Gastroesophageal sphincter (tissue), 3 donors: Measurements from ENCODE around the gene SFI1.

ENCODE experiments used
- POLR2AphosphoS5 ChIP-seq: sonication (generic); formaldehyde crosslinking; IDR thresholded peaks from one replicate; pipeline ENCODE4 v1.6.1; 2017; ENCODE audit warnings: antibody characterized with exemption
- TF ChIP-seq, protein P1 (sequence below), 4 experiments: fragments of 200-600 bp in 2 of 4; fragments of 450-650 bp in 2 of 4; sonication (generic) in 1 of 4; IDR thresholded peaks; one replicate each; pipeline ENCODE4 v1.5.1; 2017 to 2019; ENCODE audit warnings: antibody characterized with exemption in 4 of 4, mild to moderate bottlenecking in 2 of 4, moderate library complexity in 2 of 4

DNA sequence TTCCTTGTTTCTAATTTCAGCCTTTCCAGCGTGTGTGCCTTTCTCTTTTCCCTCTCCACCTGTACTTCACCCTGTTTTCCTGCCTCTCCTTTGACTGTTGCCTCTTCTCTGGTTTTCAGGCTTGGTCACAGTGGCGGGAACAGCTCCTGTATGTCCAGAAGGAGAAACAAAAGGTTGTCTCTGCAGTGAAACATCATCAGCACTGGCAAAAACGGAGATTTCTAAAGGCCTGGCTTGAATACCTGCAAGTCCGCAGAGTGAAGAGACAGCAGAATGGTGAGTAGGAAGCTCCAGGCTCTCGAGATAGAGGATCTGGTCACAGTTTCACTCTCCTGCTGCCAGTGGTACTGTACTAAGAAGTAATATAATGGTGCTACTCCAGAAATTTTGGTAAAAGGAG, 76.6 kb downstream of the SFI1 start:
- TF ChIP-seq, protein P1, sequence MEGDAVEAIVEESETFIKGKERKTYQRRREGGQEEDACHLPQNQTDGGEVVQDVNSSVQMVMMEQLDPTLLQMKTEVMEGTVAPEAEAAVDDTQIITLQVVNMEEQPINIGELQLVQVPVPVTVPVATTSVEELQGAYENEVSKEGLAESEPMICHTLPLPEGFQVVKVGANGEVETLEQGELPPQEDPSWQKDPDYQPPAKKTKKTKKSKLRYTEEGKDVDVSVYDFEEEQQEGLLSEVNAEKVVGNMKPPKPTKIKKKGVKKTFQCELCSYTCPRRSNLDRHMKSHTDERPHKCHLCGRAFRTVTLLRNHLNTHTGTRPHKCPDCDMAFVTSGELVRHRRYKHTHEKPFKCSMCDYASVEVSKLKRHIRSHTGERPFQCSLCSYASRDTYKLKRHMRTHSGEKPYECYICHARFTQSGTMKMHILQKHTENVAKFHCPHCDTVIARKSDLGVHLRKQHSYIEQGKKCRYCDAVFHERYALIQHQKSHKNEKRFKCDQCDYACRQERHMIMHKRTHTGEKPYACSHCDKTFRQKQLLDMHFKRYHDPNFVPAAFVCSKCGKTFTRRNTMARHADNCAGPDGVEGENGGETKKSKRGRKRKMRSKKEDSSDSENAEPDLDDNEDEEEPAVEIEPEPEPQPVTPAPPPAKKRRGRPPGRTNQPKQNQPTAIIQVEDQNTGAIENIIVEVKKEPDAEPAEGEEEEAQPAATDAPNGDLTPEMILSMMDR (IDR thresholded peaks at IDR 0.05), result no peak
- TF ChIP-seq POLR2AphosphoS5, result no peak
